ENCODE data around the gene HLA-DRB1. TPM values are rescaled to one million over a fixed set of nuclear protein-coding genes. Genes with fewer than 3 reads are reported as not detected.
A peak's percentile ranks its signal among the peaks of the same experiment; 100 is the strongest.

HLA-DRB1 gene
- total RNA-seq, 1 donor from 2014 or later, result 33.7 TPM

DNA sequence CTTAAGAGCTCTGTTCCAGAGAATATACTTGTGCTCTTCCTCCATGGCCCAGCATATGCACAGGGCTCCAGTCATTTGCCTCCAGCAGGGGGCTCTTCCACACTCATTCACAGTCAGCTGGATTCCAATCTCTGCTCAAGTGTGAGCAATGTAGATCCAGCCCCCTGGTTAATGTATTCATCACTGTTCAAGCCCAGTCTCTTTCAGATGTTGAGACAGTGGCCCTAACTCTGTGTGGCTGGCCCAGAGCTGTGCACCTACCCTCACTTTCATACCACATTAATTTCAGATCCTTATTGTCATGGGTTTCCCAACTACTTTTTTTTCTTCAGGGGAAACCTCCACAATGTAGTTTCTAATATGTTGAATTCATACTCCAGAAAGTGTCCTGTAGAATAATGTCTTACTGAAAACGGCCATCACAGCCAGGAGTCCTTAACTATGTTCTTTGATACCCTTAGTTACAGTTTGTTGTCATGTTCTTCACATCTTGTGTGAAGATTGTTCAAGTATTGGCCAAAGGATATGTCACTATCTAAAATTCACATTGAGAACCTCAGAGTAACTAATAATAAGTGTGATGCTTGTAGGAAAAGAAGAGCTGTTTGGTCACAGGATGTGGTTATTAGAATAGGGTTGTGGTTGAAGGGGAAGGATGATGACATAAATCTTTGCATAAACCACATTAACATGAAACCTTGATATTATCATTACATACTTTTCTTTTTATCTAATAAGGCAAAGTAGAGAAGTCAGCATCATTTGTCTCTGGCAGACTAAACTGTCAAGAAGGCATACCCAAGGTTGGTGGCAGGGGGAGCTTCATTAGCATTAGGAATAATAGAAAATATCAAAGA, 33.1 kb upstream of the HLA-DRB1 start:
- intact Hi-C loops (cut with micrococcal nuclease), result loop anchor here (1.0 to 10.0 kb wide), 6 partner anchors 12 to 370 kb away; partner anchors contain the start of gene HLA-DRA
- H3K9me3 Mint-ChIP-seq, result peaks cover 11% of the 10 kb centered on the region
- peaks cover 2% of the 10 kb centered on the region for H3K27me3 Mint-ChIP-seq (ENCODE audit: insufficient read depth)
- peaks cover 7% of the 10 kb centered on the region for H3K36me3 Mint-ChIP-seq (ENCODE audit: low read depth)
- H3K27ac Mint-ChIP-seq, result peak overlapping the region; percentile 77
- peak; percentile 17 for DNase-seq (ENCODE audit: low spot score)
- H3K4me1 Mint-ChIP-seq (ENCODE audit: low read depth), result peaks cover 47% of the 10 kb centered on the region
- H3K4me3 Mint-ChIP-seq, result peak overlapping the region; percentile 68

GRCh38 chr6:32621372-32621771, 31.7 kb upstream of the HLA-DRB1 start:
- Mint-ChIP-seq H3K27ac (no peak overlapping the region), H3K27me3 (ENCODE audit: insufficient read depth) (peaks cover 2% of the 10 kb centered on the region), H3K4me1 (ENCODE audit: low read depth) (peaks cover 52% of the 10 kb centered on the region), H3K9me3 (peaks cover 18% of the 10 kb centered on the region), H3K4me3 (no peak overlapping the region), H3K36me3 (ENCODE audit: low read depth) (peaks cover 13% of the 10 kb centered on the region)
- intact Hi-C loops (cut with micrococcal nuclease), result loop anchor here (5.0 to 10.0 kb wide), 2 partner anchors 187 to 369 kb away; partner anchors contain the start of gene HLA-DRA
- no peak for DNase-seq (ENCODE audit: low spot score)

DNA sequence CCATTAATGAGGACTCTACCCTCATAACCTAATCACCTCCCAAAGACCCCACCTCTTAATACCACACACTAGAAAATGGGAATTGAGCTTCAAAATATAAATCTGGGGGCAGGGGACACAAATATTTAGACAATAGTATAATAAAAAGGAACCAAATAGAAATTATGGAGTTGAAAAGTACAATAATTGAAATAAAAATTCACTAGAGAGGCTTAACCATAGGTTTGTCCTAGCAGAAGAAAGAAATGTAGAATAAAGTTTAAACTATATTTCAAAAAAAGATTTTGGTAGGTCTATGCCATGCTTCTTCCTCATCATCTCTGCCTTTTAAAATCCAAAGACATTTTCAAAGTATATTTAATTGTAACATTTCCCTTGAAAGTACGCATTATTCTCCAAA, 28.1 kb upstream of the HLA-DRB1 start:
- H3K4me3 Mint-ChIP-seq, result no peak overlapping the region
- H3K9me3 Mint-ChIP-seq, result peaks cover 23% of the 10 kb centered on the region
- peaks cover 4% of the 10 kb centered on the region for H3K27me3 Mint-ChIP-seq (ENCODE audit: insufficient read depth)
- DNase-seq (ENCODE audit: low spot score), result no peak
- intact Hi-C loops (cut with micrococcal nuclease), result no loop called here
- H3K27ac Mint-ChIP-seq, result no peak overlapping the region
- H3K4me1 Mint-ChIP-seq (ENCODE audit: low read depth), result peaks cover 37% of the 10 kb centered on the region
- H3K36me3 Mint-ChIP-seq (ENCODE audit: low read depth), result peaks cover 13% of the 10 kb centered on the region

- Mint-ChIP-seq H3K27ac (peak overlapping the region; percentile 13), H3K4me1 (ENCODE audit: low read depth) (peaks cover 20% of the 10 kb centered on the region), H3K4me3 (no peak overlapping the region)
Measured at GRCh38 chr6:32615885-32616532, 26.4 kb upstream of the HLA-DRB1 start.

DNA sequence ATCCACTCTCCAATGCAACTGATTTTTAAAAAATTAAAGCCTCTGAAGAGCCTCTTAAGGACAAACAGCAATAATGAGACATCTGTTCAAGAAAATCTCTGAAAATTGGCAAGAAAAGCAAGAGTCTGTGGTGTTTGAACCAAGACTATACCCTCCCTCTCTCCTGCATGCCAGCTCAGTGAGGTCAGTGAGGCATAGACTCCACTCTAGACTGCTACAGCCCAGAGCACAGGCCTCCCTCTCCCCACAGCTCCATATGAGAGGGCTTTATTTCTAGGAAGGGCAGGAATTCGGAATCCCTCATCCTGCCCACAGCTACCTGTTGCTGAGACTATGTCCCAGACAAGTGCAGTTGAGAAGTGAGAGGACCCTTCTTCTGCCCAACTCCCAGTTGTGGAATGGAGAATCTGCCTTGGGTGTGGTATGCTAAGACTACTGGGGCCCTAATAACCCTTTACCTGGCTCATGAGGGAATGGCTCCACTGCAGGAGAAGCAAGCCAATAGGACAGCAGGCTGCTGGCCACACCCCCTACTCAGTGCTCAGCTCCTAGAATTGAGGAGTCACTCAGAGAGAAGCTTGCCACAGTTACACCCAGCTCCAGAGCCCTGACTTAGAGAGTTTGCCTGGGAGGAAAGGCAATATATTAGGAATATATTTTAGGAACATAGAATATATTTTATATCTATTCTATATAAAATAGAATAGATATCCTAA, 24.9 kb upstream of the HLA-DRB1 start:
- DNase-seq (ENCODE audit: low spot score), result no peak
- intact Hi-C loops (cut with micrococcal nuclease), result no loop called here
- Mint-ChIP-seq H3K4me1 (ENCODE audit: low read depth) (peaks cover 16% of the 10 kb centered on the region), H3K36me3 (ENCODE audit: low read depth) (peaks cover 9% of the 10 kb centered on the region), H3K27me3 (ENCODE audit: insufficient read depth) (peaks cover 4% of the 10 kb centered on the region), H3K9me3 (peaks cover 23% of the 10 kb centered on the region), H3K4me3 (no peak overlapping the region), H3K27ac (no peak overlapping the region)

More at GRCh38 chr6:32615885-32616532, 26.4 kb upstream of the HLA-DRB1 start:
- no peak for DNase-seq (ENCODE audit: low spot score)
- intact Hi-C loops (cut with micrococcal nuclease), result no loop called here
- Mint-ChIP-seq H3K36me3 (ENCODE audit: low read depth) (peaks cover 9% of the 10 kb centered on the region), H3K9me3 (peaks cover 23% of the 10 kb centered on the region), H3K27me3 (ENCODE audit: insufficient read depth) (peaks cover 4% of the 10 kb centered on the region)

- Mint-ChIP-seq H3K4me1 (ENCODE audit: low read depth) (peaks cover 17% of the 10 kb centered on the region), H3K27me3 (ENCODE audit: insufficient read depth) (peaks cover 4% of the 10 kb centered on the region), H3K9me3 (peaks cover 19% of the 10 kb centered on the region), H3K36me3 (ENCODE audit: low read depth) (peaks cover 9% of the 10 kb centered on the region), H3K27ac (no peak overlapping the region), H3K4me3 (no peak overlapping the region)
- DNase-seq (ENCODE audit: low spot score), result no peak
- intact Hi-C loops (cut with micrococcal nuclease), result no loop called here
Measured at GRCh38 chr6:32613475-32613874, 23.8 kb upstream of the HLA-DRB1 start.

DNA sequence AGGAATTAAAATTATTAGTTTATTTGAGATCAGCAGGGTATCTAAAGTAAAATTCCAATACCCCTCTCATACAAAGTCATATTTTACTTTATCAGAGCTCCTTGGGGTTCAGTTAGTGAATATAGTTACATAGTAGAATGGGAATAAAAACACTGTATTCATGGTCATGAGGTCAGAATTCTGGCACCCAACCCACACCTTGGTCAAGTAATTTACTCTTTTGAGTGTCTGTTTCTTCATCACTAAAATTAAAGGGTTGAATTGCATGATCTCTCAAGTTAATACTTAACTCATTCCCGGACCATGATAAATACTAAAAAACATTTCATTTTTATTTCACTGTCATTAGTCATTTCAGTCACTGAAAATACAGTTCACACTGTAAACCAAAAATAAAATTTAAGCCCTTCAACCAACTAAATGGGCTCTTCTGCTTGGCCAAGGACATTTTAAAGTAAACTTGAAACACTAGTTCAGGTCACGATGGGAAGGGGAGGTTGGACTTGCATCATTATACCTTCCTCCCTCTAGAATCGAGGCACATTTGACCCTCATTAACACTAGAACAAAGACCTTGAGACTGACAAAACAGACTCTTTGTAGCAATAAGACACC, 21.1 kb upstream of the HLA-DRB1 start:
- peaks cover 5% of the 10 kb centered on the region for H3K9me3 Mint-ChIP-seq
- H3K27me3 Mint-ChIP-seq (ENCODE audit: insufficient read depth), result peaks cover 2% of the 10 kb centered on the region
- no peak overlapping the region for H3K4me3 Mint-ChIP-seq
- intact Hi-C loops (cut with micrococcal nuclease), result loop anchor here (1.0 to 2.0 kb wide), 3 partner anchors 13 to 75 kb away; no protein-coding TSS in a partner anchor
- no peak for DNase-seq (ENCODE audit: low spot score)
- peaks cover 18% of the 10 kb centered on the region for H3K4me1 Mint-ChIP-seq (ENCODE audit: low read depth)
- no peak overlapping the region for H3K27ac Mint-ChIP-seq
- H3K36me3 Mint-ChIP-seq (ENCODE audit: low read depth), result no peaks in the 10 kb centered on the region

DNA sequence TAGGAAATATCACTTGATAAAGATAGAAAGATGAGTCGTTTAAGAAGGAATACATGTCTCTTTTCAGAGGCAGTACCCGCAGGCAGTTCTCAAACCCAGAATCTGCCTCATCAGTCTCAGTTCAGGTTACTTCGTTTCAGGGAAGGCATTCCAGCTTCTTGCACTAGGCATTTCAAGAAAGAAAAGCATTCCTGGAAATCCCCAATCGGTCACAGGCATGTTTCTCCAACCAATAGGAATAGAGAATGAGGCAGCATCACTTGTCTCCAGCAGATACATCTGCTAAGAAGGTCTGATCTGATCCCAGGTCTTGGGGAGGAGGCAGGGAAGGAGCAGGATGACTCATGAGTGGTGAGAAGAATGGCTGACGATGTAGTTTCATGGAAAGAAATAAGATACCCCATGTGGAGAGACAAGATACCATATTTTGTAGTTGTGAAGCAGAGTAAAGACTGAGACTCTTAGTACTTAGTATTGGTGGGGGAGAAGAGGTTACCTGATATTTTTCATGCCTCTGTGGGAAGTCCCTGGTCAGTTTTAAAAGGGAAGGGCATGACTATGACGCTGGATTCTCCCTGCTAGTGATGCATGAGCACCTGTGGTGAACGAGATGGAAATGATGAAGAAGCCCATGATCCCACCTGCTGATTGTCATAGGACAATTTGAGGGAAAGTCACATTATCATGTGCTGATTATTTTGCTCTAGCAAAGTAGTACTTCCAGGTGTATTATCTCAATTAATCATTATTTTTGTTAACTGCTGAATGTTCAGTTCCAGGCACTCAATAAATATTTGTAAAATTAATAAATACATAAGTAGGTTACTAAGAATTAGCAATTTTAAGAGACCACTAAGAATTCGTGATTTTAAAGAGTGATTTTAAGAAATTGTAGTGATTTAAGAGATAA, 20.3 kb upstream of the HLA-DRB1 start:
- Mint-ChIP-seq H3K27ac (no peak overlapping the region), H3K9me3 (no peaks in the 10 kb centered on the region), H3K36me3 (ENCODE audit: low read depth) (no peaks in the 10 kb centered on the region), H3K4me3 (no peak overlapping the region), H3K27me3 (ENCODE audit: insufficient read depth) (no peaks in the 10 kb centered on the region), H3K4me1 (ENCODE audit: low read depth) (peaks cover 15% of the 10 kb centered on the region)
- peak; percentile 62 for DNase-seq (ENCODE audit: low spot score)
- intact Hi-C loops (cut with micrococcal nuclease), result loop anchor here (1.0 to 2.0 kb wide), 3 partner anchors 13 to 75 kb away; no protein-coding TSS in a partner anchor

GRCh38 chr6:32609391-32609730, 19.7 kb upstream of the HLA-DRB1 start:
- H3K36me3 Mint-ChIP-seq (ENCODE audit: low read depth), result no peaks in the 10 kb centered on the region
- no peaks in the 10 kb centered on the region for H3K9me3 Mint-ChIP-seq
- no peaks in the 10 kb centered on the region for H3K27me3 Mint-ChIP-seq (ENCODE audit: insufficient read depth)
- H3K4me3 Mint-ChIP-seq, result peak overlapping the region; percentile 3
- no peak for DNase-seq (ENCODE audit: low spot score)
- peaks cover 21% of the 10 kb centered on the region for H3K4me1 Mint-ChIP-seq (ENCODE audit: low read depth)
- intact Hi-C loops (cut with micrococcal nuclease), result no loop called here
- H3K27ac Mint-ChIP-seq, result no peak overlapping the region

DNA sequence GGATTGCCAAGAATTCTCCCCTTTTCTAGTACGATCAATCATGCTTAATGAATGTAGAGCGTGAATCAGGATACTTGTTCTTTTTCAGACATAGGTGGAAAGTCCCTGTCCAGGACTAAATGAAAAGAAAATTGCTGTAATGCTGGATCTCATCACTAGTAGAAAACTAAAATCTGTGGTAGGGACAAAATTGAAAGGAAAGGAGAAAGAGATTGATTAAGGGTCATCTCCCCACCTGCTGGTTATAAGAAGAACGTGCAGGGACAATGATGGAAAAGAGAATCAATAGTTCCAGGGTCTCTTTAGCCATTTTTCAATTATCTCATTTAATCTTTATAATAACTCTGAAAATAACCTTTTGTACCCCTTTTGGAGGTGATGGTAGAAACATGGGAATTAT, 18.7 kb upstream of the HLA-DRB1 start:
- no peak for DNase-seq (ENCODE audit: low spot score)
- Mint-ChIP-seq H3K27ac (peak overlapping the region; percentile 49), H3K4me1 (ENCODE audit: low read depth) (peaks cover 28% of the 10 kb centered on the region), H3K36me3 (ENCODE audit: low read depth) (peaks cover 2% of the 10 kb centered on the region), H3K27me3 (ENCODE audit: insufficient read depth) (no peaks in the 10 kb centered on the region), H3K4me3 (no peak overlapping the region), H3K9me3 (no peaks in the 10 kb centered on the region)
- intact Hi-C loops (cut with micrococcal nuclease), result no loop called here

DNA sequence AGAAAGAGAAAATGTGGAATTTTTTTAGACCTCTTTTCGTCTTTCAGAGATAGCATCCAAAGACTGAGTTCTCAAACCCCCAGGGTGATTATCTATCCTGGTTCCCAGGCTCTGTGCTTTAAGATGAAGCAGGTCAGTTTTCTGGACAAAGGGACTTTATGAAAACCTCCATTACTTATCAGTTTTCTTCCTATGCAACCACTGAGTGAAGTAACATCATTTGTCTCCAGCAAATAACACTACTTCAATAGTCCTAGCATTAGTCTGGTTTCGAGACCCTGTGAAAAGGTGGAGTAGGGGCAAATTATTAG, 18.3 kb upstream of the HLA-DRB1 start:
- intact Hi-C loops (cut with micrococcal nuclease), result no loop called here
- Mint-ChIP-seq H3K4me3 (no peak overlapping the region), H3K27me3 (ENCODE audit: insufficient read depth) (no peaks in the 10 kb centered on the region), H3K9me3 (no peaks in the 10 kb centered on the region), H3K36me3 (ENCODE audit: low read depth) (peaks cover 2% of the 10 kb centered on the region), H3K27ac (no peak overlapping the region), H3K4me1 (ENCODE audit: low read depth) (peaks cover 28% of the 10 kb centered on the region)
- no peak for DNase-seq (ENCODE audit: low spot score)

Measured in activated T-helper 1 cell treated with anti-CD3 and anti-CD28 coated beads, Interleukin-12 subunit alpha, Interleukin-12 subunit beta, Interleukin-2, Interleukin-4 antibody, amounts not matched to agents 30 ng/mL and 10 ng/mL and 1 ng/mL, durations not matched to agents 14 hours and 24 hours and 36 hours (primary cell).